HG03108 (cell line): ENCODE data around the gene EMSY.
"Not testable (repeated sequence)": the region's sequence is repeated elsewhere in the genome, so short reads cannot be mapped to it uniquely, and the experiment has no call there.

ENCODE experiments used
- ATAC-seq: cut with Tn5 transposase; IDR thresholded peaks from one replicate; pipeline ENCODE4 v1.9.1; 2021; ENCODE audit warnings: moderate library complexity; ENCODE audit not compliant: unreplicated experiment

The EMSY gene

DNA sequence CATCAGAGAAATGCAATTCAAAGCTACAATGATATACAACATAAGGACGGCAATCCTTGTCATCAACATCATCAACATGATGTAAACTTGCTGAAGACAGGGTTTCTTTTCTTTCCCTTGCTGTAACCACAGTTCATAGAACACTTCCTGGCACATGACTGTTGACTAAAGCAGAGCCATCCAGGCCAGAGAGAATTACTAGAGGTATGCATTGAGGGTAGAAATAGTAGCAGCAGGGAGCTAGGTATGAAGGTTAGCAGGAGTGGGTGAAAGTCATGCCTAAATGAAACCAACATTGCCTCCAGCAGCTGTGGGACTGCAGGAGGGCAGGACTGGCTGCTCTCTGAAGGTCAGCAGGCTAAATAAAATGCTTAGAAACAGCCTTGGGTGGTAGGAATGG lies 122.0 kb downstream of the EMSY start:
- no peak for ATAC-seq

DNA sequence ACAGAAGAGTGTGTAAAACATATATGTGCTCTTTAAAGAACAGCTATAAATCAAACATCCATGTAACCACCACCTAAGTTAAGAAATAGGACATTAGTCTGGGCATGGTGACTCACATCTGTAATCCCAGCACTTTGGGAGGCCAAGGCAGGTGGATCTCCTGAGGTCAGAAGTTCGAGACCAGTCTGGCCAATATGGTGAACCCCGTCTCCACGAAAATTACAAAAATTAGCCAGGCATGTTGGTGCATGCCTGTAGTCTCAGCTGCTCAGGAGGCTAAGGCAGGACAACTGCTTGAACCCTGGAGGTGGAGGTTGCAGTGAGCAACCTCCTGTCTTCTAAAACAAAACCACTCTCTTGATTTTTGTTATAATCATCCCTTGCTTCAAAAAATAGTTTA lies 122.4 kb downstream of the EMSY start:
- no peak for ATAC-seq

DNA sequence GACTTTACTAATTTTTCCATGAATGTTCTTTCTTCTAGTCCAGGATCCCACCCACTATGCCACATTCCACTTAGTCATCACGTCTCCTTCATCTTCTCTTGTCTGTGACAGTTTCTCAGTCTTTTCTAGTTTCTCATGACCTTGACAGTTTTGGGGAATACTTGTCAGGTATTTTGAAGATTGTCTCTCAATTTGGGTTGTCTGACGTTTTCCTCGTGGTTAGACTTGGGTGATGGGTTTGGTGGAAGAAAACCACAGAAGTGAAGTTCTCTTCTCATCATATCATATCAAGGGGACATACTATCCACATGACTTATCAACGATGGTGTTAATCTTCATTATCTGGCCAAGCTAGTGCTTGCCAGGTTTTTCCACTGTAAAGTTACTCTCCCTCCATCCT lies 123.3 kb downstream of the EMSY start:
- ATAC-seq: no peak

DNA sequence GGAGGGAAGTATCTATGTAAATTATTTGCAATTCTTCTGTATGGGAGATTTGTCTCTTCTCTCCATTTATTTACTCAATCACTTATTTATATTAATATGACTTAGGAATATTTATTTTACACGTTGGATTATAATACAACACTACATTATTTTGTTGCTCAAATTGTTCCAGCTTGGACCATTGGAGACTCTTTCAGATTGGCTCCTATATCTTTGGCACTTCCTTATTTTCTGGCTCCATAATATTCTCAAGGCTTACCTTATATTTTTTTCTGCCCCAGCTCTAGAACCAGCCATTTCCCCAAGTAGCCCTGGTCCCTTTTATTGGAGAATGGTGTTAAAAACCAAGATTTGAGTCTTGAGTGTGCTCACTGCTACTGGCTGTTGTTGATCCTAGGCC lies 123.8 kb downstream of the EMSY start:
- no peak for ATAC-seq

DNA sequence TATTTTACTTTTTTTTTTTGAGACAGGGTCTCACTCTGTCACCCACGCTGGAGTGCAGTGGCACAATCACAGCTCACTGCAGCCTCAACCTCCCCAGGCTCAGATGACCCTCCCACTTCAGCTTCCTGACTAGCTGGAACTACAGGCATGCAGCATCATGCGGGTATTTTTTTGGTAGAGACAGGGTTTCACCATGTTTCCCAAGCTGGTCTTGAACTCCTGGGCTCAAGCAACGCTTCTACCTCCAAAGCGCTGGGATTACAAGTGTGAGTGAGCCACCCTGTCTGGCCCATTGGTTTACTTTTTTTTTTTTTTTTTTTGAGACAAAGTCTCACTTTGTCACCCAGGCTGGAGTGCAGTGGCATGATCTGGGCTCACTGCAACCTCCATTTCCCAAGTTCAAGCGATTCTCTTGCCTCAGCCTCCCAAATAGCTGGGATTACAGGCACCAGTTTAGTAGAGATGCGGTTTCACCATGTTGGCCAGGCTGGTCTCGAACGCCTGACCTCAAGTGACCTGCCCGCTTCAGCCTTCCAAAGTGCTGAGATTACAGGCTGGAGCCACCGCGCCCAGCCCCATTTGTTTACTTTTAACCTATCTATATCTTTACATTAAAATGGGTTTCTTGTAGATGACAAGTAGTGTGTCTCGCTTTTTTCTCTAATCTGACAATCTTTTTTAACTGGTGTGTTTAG lies 127.5 kb downstream of the EMSY start:
- ATAC-seq: not testable (repeated sequence)

DNA sequence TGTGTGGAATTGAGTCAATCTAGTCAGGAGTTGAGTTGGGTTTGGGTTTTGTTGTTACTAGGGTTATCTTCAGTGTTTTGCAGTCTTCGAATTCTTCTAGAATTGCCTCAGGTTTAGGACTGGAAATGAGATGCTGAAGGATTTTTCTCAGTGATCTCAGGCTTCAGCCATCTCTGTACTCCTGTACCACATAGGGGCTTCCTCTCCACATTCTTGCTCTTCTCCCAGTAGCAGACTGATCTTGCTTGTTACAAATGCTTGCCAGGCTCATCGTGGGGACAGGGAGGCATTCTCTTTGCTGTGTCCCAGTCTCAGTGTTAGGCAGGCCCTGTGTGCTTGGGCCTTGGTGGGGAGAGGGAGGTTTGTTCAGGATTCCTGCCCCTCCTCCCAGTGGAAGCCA lies 129.6 kb downstream of the EMSY start:
- no peak for ATAC-seq

DNA sequence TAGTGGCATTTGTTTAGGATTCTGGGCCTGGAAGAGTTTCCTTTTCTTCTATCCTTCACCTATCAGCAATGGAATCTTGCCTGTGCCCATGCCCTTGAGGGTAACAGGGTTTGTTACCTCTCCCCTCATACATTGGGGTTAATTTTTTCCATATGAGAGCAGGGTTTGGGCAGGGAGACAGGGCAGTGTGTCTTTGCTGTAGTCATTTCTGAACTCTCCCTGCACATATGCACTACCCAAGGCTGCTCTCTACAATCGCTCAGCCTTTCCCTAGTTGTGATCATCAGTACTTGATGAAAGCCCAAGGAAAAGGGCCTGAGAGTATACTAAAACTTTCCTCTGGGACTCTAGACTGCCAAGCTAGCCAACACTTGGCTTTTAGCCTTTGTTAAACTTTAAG lies 130.1 kb downstream of the EMSY start:
- no peak for ATAC-seq

DNA sequence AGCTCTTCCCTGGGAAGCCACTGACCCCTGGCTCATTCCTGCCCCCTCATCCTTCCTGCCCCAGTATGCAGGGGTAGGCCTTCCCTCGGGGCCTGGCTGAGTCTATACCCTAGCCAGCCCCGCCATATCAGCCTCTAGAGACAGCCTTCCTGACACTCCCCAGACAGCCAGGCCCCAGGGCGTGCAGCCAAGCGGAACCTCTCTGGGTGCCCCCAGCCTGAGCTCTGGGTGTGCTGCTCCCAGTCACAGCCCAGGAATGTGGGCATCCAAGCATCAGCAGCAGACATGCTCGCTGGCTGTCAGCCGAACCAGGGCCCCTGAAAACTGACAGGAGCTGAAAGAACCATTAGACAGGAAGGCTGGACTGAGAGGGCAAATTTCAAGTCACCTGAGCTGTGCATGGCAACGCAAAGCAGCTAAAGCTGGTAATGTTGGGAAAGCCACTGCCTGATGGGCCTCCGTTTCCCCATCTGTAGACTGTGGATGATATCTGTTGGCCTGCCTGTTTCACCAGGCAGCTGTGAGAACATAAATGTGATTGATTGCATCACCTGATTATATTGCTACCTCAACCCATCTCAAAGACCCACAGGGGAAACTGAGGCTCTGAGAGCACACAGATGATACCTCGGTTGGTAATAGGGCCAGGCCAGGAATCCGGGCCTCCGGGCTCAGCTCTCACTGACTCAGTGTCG lies 132.6 kb downstream of the EMSY start:
- ATAC-seq: no peak

DNA sequence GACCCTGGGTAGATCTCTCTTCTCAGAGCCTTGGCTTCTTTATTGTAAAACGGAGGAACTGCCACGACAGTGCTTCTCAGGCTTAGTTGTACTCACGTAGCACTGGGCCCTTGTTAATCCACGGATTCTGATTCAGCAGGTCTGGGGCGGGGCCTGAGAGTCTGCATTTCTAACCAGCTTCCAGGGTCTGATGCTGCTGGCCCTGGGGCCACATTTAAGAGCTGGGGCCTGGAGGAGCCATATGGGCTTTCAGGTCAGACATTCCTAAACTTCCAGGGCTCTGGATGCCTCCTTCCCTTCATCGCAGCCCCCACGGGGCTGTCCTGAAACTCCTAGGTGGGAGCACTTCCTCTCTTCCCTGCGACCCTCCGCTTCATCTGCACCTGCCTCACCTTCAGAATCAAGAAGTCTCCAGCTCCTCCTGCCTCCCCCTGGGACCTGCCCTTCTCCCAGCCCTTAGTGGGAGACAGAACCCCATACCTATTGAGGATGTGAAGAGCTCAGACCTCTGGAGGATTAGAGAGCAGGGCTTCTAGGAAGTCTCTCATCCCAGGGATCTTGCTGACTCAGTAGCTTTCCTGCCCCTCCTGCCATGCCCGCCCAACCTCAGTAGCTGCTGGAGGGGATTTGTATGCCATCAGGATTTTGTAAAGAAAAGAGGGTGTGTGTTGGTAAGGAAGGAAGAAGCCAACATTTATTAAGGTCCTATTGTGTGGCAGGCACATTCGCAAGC lies 133.3 kb downstream of the EMSY start:
- no peak for ATAC-seq

DNA sequence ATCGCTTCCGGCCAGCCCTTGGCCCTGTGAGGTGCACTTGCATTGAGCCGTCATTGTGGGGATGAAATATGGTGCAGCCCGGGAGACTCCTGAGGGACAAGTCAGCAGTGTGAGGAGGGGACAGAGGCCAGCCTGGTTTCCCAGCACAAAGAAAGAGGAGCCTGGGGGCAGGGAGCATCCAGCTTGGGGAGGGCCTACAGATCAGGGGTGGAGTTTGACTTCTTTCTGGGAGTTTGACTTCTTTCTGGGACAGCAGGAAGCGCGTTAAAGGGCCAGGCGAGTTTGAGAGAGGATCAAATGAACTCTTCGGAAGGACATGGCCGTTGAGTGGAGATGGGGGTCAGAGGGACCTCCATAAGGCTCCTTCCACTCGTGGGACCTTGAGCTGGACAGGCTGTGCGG lies 133.8 kb downstream of the EMSY start:
- ATAC-seq: no peak

DNA sequence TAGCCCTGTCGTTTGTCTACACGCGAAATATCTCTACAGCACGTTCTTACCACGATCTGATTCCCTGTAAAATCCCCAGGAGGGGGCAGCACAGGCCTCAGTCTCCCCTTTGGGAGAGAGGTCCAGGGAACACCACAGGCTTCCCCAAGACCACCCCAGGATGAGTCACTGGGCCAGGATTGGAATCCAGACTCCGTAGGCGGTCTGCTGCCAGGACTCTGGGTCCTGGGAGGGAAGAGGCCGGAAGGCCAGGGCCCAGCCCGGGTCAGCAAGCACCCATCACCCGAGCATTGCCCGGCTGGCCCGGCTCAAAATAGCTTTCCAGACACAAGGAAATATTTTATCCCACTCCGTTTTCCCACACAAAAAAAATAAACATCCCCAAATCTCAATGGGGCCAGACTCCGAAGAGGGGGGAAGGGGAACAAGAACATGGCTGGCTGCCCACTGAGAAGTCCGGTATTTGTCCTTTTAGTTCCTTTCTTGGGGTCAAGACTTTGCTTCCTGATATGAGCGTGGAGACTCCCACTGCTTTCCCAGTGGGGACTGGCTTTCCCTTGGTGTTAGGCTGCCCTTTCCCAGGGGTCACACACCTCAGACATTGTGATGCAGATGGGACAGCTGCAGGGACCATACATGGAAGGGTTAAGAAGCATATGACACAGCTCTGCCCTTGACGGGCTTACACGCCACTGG lies 134.4 kb downstream of the EMSY start:
- no peak for ATAC-seq

DNA sequence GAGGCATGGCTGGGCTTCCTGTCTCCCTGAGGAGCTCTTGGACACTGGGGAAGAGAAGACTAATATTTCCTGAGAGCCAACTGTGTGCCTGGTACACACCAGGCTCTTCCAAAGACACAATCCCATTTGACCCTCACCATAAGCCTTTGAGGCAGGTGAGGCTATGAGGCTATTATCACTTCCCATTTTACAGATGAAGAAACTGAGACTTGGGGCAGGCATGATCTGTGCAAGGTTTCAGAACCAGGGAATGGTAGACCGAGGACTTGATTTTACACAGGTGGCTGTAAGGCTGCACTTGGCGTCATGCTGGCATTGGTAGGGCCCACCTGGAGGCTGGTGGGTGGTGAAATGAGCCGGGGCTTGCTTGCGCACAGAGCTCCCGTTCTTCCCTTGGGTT lies 134.9 kb downstream of the EMSY start:
- no peak for ATAC-seq

DNA sequence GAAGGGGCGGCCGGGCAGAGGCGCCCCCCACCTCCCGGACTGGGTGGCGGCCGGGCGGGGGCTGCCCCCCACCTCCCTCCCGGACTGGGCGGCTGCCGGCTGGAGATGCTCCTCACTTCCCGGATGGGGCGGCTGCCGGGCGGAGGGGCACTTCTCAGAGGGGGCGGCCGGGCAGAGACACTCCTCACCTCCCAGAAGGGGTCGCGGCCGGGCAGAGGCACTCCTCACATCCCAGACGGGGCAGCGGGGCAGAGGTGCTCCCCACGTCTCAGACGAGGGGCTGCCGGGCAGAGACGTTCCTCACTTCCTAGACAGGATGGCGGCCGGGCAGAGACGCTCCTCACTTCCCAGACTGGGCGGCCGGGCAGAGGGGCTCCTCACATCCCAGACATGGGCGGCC lies 137.7 kb downstream of the EMSY start:
- not testable (repeated sequence) for ATAC-seq

DNA sequence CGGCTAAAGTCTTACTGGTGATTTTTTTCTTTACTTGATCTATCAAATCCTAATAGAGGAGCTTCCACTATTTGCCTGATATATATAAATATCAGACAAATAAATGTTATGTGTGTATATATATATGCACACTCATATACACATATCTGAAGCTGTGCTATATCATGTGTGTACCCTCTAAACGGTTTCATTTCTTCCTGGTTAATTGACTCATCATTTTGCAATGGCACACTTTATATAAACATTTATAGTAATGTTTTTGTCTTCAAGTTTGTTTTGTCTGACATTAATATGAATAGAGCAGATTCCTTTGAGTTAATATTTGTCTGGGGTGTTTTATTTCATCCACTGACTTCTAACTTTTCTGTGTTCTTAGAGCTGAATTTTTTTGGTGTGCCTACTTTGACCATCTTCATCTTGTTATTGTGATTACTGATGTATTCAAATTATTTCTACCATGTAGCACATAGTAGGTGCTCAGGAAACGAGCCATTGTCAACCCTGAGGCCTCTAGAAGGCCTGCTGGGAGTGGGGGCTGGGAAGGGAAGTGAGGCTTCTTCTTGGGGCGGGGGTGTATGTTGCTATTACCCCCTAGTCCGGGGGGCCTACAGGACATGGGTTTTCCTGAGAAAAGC lies 143.1 kb downstream of the EMSY start:
- no peak for ATAC-seq

DNA sequence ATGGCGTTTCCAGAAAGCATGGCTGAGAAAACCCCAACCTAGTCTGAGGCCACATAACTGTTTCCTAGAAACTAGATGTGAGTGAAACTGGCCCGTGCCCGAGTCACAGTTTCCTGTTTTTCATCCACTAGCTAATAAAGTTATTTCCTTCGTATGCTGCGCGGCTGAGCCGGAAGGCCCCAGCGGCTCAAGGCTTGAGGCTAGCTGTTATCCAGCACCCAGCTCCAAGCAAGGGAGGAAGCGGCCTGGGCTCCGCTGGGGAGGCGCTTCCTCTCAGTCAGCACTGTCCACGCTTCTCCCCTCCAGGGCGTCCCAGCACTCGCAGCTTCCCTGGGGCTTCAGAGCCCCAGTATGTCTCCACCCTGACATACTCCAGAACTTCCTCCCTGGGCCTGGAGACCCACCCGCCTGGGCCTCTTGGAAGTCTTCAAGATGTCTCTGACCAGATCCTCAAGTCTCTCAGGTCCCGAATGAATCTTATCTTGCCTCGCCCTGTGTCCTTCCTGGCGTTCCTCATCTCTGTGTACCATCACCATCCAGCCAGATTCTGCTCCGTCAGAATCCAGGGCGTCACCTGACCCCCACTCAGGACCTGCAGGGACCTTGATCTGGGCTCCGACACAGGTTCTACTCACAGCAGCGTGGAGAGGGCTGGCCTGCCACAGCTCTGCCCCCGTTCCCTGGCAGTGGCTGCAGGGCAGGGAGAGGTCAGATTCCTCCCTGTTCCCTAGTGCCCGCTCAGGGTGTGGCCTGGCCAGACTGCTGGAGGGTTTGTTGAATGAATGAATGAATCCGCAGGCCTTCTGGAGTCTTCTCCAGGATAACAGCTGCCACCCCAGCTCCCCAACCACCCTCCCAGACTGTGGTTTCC lies 143.9 kb downstream of the EMSY start:
- ATAC-seq: no peak

DNA sequence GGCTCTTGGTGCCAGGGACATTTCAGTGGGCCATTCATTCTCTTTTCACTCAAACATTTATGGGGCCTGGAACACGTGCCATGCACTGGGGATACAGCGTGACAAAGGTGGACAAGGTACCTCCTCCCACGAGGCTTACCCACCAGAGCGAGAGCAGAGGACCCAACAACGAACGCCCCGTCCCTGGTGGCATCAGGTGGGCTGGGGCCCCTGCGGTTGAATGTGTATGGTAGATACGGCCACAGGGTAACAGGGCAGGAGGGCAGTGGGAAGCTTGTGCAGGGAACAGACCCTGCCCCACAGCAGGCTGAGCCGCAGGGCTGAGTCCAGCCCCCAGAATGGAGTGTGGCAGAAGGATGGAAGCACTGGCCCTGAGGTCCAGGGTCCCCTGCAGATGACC lies 144.7 kb downstream of the EMSY start:
- no peak for ATAC-seq

DNA sequence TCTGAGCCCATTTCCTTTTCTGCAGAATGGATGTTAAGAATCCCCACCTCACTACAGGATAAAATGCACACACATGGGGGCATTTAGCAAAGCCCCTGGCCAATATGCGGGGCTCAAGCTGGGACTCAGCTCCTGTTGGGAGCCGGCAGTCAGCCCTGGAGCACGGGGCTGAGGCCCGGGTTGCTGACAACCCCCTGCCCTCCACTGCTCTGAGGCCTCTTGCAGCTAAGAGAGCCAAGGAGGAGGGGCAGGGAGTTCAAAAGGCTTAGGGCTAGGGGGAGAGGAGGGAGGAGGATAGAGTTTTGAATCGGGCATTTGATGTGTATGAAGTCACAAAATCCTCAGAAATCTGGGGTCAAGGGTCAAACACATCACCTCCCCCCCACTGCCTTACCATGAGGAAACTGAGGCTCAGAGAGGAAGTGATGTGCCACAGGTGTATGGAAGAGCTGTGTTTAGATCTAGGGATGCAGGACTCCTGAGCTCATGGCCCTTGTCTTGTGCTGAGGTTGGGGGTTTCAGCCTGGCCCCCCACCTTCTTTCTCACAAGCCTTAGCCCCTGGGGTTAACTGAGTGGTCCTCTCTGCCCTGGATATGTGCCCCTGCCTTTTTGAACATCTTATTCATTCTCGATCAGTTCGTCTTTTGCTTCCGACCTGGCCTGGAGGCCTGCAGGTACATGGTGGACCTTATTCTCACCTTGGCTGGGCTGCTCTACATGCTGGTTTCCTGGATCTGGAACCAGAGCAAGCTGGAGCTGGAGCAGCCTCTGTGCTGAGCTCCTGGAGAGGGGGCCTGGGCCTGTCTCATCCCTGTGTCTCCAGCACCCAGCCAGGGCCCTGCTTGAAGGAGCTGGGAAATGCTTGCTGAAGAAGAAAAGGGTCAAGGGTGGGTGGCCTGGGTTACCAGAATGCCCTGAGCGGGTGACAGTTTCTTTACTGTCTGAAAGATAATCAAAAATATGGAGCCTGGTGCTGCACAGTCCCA lies 145.4 kb downstream of the EMSY start:
- no peak for ATAC-seq

DNA sequence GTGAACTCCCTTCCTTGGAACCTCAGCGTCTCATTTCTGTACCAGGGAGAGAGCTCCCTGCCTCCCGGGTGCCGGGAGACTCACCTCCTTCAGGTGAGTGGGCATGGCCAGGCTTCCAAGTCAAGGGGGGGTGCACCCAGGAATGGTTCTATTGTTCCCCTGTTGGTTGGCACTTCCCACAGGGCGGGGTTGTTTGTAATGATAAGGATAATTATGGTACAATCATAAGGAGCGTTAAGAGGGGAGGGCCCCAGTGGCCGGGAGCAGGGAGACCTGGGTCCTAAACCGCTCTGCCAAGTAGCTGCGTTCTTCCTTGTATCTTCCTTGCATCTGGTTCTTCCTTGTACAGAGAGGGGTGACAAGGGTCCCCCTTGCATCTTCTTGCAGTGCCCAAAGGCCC lies 146.6 kb downstream of the EMSY start:
- ATAC-seq: no peak
